HL-60/S4 (cell line): Measurements from ENCODE around the gene SMIM26.
"Not testable (repeated sequence)": the region's sequence is repeated elsewhere in the genome, so short reads cannot be mapped to it uniquely, and the experiment has no call there.

ENCODE experiments used
- in situ Hi-C: fragments of 300-500 bp; cut with MboI; formaldehyde crosslinking; loops from 2 replicates; pipeline ENCODE4 v1.14.3; 2022; ENCODE audit warnings: low sequenced_read_pairs

Gene SMIM26

GRCh38 chr20:18566892-18567738 lies at the start of gene SMIM26:
Gene SMIM26 (plus strand): TSS chr20:18567432. CDS start chr20:18567479, 47 bp downstream.
- in situ Hi-C loops = no loop called here

- in situ Hi-C loops = not testable (repeated sequence)
Measured at GRCh38 chr20:18522066-18522465, 45.2 kb upstream of the SMIM26 start.

- in situ Hi-C loops = no loop called here
Measured at GRCh38 chr20:18523066-18523465, 44.2 kb upstream of the SMIM26 start.

- in situ Hi-C loops = no loop called here
Measured at GRCh38 chr20:18524646-18525045, 42.6 kb upstream of the SMIM26 start.

- in situ Hi-C loops = not testable (repeated sequence)
Measured at GRCh38 chr20:18526761-18527160, 40.5 kb upstream of the SMIM26 start.

GRCh38 chr20:18527339-18527738 lies 39.9 kb upstream of the SMIM26 start:
- in situ Hi-C loops = no loop called here

GRCh38 chr20:18527836-18528235 lies 39.4 kb upstream of the SMIM26 start:
- in situ Hi-C loops = no loop called here

GRCh38 chr20:18529041-18529440 lies 38.2 kb upstream of the SMIM26 start:
- in situ Hi-C loops = no loop called here

- in situ Hi-C loops = no loop called here
Measured at GRCh38 chr20:18532626-18533025, 34.6 kb upstream of the SMIM26 start.

GRCh38 chr20:18533491-18533890 lies 33.7 kb upstream of the SMIM26 start:
- in situ Hi-C loops = no loop called here

- in situ Hi-C loops = no loop called here
Measured at GRCh38 chr20:18533978-18534644, 33.1 kb upstream of the SMIM26 start.

- in situ Hi-C loops = no loop called here
Measured at GRCh38 chr20:18537651-18538050, 29.6 kb upstream of the SMIM26 start.

- in situ Hi-C loops = no loop called here
Measured at GRCh38 chr20:18541741-18542140, 25.5 kb upstream of the SMIM26 start.

GRCh38 chr20:18543216-18543615 lies 24.0 kb upstream of the SMIM26 start:
- in situ Hi-C loops = no loop called here

- in situ Hi-C loops = no loop called here
Measured at GRCh38 chr20:18543932-18544331, 23.3 kb upstream of the SMIM26 start.

- in situ Hi-C loops = no loop called here
Measured at GRCh38 chr20:18545566-18545965, 21.7 kb upstream of the SMIM26 start.

GRCh38 chr20:18548465-18548864 lies 18.8 kb upstream of the SMIM26 start:
- in situ Hi-C loops = no loop called here

GRCh38 chr20:18553746-18554145 lies 13.5 kb upstream of the SMIM26 start:
- in situ Hi-C loops = no loop called here

GRCh38 chr20:18567739-18568091 lies 483 bp downstream of the SMIM26 start:
- in situ Hi-C loops = no loop called here

- in situ Hi-C loops = no loop called here
Measured at GRCh38 chr20:18571009-18571408, 3.8 kb downstream of the SMIM26 start.

- in situ Hi-C loops = no loop called here
Measured at GRCh38 chr20:18571578-18571977, 4.3 kb downstream of the SMIM26 start.

GRCh38 chr20:18577942-18578341 lies 10.7 kb downstream of the SMIM26 start:
- in situ Hi-C loops = no loop called here
